Adipose tissue (tissue), 3 donors: ENCODE measurements around the gene ITPR1. TPM values are rescaled to one million over a fixed set of nuclear protein-coding genes. Genes with fewer than 3 reads are reported as not detected.

Source experiments
- H3K27ac ChIP-seq: one replicate; pipeline ENCODE4 v1.5.1; 2013; ENCODE audit warnings: low read depth, low read length
- WGBS, 3 donors: extraction: QIAGEN DNeasy Blood & Tissue Kit; methylation state at CpG; one replicate each; pipeline ENCODE4 v1.1.7; 2013; 5-methylcytosine and 5-hydroxymethylcytosine counted together
- polyA plus RNA-seq, 3 donors: library from polyadenylated mRNA; stranded (reverse); fragments of 200-250 nt; gene quantifications; one replicate each; pipeline ENCODE4 v1.2.3, GENCODE V29; 2013
- donor health status: healthy with polysubstance abuse.
- donor health status: Bipolar disorder and iron deficiency.
- donor health status: healthy.

Gene ITPR1
- polyA plus RNA-seq, 3 donors = 3.5 to 14.2 (median 9.7) TPM

- 78 to 88% (median 84%) methylated on average over 3 of the region's 3 CpGs for WGBS, 3 donors
- H3K27ac ChIP-seq = no peak overlapping the region
Observed at GRCh38 chr3:4680227-4680691, 187.1 kb downstream of the ITPR1 start.

GRCh38 chr3:4680871-4681300 is 187.7 kb downstream of the ITPR1 start:
- no peak overlapping the region for H3K27ac ChIP-seq
- 93 to 96% (median 95%) methylated on average over 2 of the region's 2 CpGs for WGBS, 3 donors

- no peak overlapping the region for H3K27ac ChIP-seq
Observed at GRCh38 chr3:4681301-4681700, 188.2 kb downstream of the ITPR1 start.

GRCh38 chr3:4684117-4684516 is 191.0 kb downstream of the ITPR1 start:
- 71 to 89% (median 83%) methylated on average over 1 of the region's 1 CpG for WGBS, 3 donors

GRCh38 chr3:4684976-4685375 is 191.8 kb downstream of the ITPR1 start:
- H3K27ac ChIP-seq = no peak overlapping the region
- WGBS, 3 donors = 95 to 97% (median 96%) methylated on average over 10 of the region's 10 CpGs

More at GRCh38 chr3:4684117-4684516, 191.0 kb downstream of the ITPR1 start:
- no peak overlapping the region for H3K27ac ChIP-seq

- WGBS, 3 donors = 88 to 95% (median 88%) methylated on average over 10 of the region's 10 CpGs
- no peak overlapping the region for H3K27ac ChIP-seq
Observed at GRCh38 chr3:4685673-4686345, 192.7 kb downstream of the ITPR1 start.

GRCh38 chr3:4686619-4687018 is 193.5 kb downstream of the ITPR1 start:
- 63 to 90% (median 85%) methylated on average over 4 of the region's 4 CpGs for WGBS, 3 donors
- H3K27ac ChIP-seq = no peak overlapping the region

GRCh38 chr3:4687167-4687566 is 194.0 kb downstream of the ITPR1 start:
- 42 to 82% (median 75%) methylated on average over 4 of the region's 4 CpGs for WGBS, 3 donors
- H3K27ac ChIP-seq = no peak overlapping the region

GRCh38 chr3:4687596-4687995 is 194.4 kb downstream of the ITPR1 start:
- no peak overlapping the region for H3K27ac ChIP-seq
- 78 to 95% (median 88%) methylated on average over 5 of the region's 5 CpGs for WGBS, 3 donors

- 86 to 93% (median 88%) methylated on average over 4 of the region's 4 CpGs for WGBS, 3 donors
- H3K27ac ChIP-seq = no peak overlapping the region
Observed at GRCh38 chr3:4688411-4688810, 195.3 kb downstream of the ITPR1 start.

- H3K27ac ChIP-seq = no peak overlapping the region
Observed at GRCh38 chr3:4689021-4689420, 195.9 kb downstream of the ITPR1 start.

GRCh38 chr3:4690277-4690676 is 197.1 kb downstream of the ITPR1 start:
- WGBS, 3 donors = 96 to 100% (median 100%) methylated on average over 1 of the region's 1 CpG
- no peak overlapping the region for H3K27ac ChIP-seq

GRCh38 chr3:4693620-4694019 is 200.5 kb downstream of the ITPR1 start:
- no peak overlapping the region for H3K27ac ChIP-seq
- 84 to 89% (median 89%) methylated on average over 13 of the region's 13 CpGs for WGBS, 3 donors

- H3K27ac ChIP-seq = no peak overlapping the region
- WGBS, 3 donors = 82 to 98% (median 88%) methylated on average over 2 of the region's 2 CpGs
Observed at GRCh38 chr3:4695846-4696245, 202.7 kb downstream of the ITPR1 start.

GRCh38 chr3:4696266-4696665 is 203.1 kb downstream of the ITPR1 start:
- whole genome bisulfite sequencing, 3 donors = 67 to 89% (median 79%) methylated on average over 4 of the region's 4 CpGs

GRCh38 chr3:4698125-4698821 is 205.1 kb downstream of the ITPR1 start:
- H3K27ac ChIP-seq = no peak overlapping the region
- 51 to 97% (median 97%) methylated on average over 3 of the region's 3 CpGs for WGBS, 3 donors

More at GRCh38 chr3:4696266-4696665, 203.1 kb downstream of the ITPR1 start:
- H3K27ac ChIP-seq = no peak overlapping the region

GRCh38 chr3:4703054-4703480 is 209.9 kb downstream of the ITPR1 start:
- 49 to 60% (median 51%) methylated on average over 3 of the region's 3 CpGs for WGBS, 3 donors
- no peak overlapping the region for H3K27ac ChIP-seq

- no peak overlapping the region for H3K27ac ChIP-seq
- 56 to 89% (median 60%) methylated on average over 4 of the region's 4 CpGs for WGBS, 3 donors
Observed at GRCh38 chr3:4704552-4704951, 211.4 kb downstream of the ITPR1 start.

- 96% methylated on average over 4 of the region's 4 CpGs for WGBS, 3 donors
- no peak overlapping the region for H3K27ac ChIP-seq
Observed at GRCh38 chr3:4707324-4707723, 214.2 kb downstream of the ITPR1 start.

GRCh38 chr3:4708230-4708629 is 215.1 kb downstream of the ITPR1 start:
- H3K27ac ChIP-seq = no peak overlapping the region
- 47 to 71% (median 49%) methylated on average over 7 of the region's 7 CpGs for WGBS, 3 donors
